Putamen (tissue), 1 donor: ENCODE data around the gene LYZ.

Source experiments
- DNase-seq: peaks from one replicate; pipeline ENCODE4 v3.0.0-alpha.2; 2016; ENCODE audit warnings: low spot score

Gene LYZ

GRCh38 chr12:69338936-69339335, 9.2 kb upstream of the LYZ start:
- no peak for DNase-seq

GRCh38 chr12:69339999-69340398, 8.2 kb upstream of the LYZ start:
- DNase-seq, result no peak

GRCh38 chr12:69341328-69341727, 6.9 kb upstream of the LYZ start:
- DNase-seq, result no peak

- no peak for DNase-seq
Observed at GRCh38 chr12:69342421-69342820, 5.8 kb upstream of the LYZ start.

GRCh38 chr12:69343357-69343756, 4.8 kb upstream of the LYZ start:
- DNase-seq, result no peak

- no peak for DNase-seq
Observed at GRCh38 chr12:69343885-69344612, 4.1 kb upstream of the LYZ start.

GRCh38 chr12:69345077-69345476, 3.1 kb upstream of the LYZ start:
- DNase-seq, result no peak

GRCh38 chr12:69345742-69346141, 2.4 kb upstream of the LYZ start:
- DNase-seq, result no peak

- no peak for DNase-seq
Observed at GRCh38 chr12:69350002-69350626, 1.9 kb downstream of the LYZ start.

- DNase-seq, result no peak
Observed at GRCh38 chr12:69350777-69351176, 2.6 kb downstream of the LYZ start.

GRCh38 chr12:69351462-69352236, 3.5 kb downstream of the LYZ start:
- no peak for DNase-seq

GRCh38 chr12:69352904-69353303, 4.7 kb downstream of the LYZ start:
- DNase-seq, result no peak

- DNase-seq, result no peak
Observed at GRCh38 chr12:69354172-69354555, 6.0 kb downstream of the LYZ start.

GRCh38 chr12:69354556-69355187, 6.5 kb downstream of the LYZ start:
- DNase-seq, result no peak

GRCh38 chr12:69355363-69356028, 7.3 kb downstream of the LYZ start:
- no peak for DNase-seq

- peak; percentile 86 for DNase-seq
Observed at GRCh38 chr12:69359531-69360347, 11.6 kb downstream of the LYZ start, which contains the start of gene YEATS4. Gene YEATS4, plus strand, starts transcription at chr12:69359743. Its CDS starts 230 bp downstream, at chr12:69359973.

GRCh38 chr12:69360348-69360672, 12.1 kb downstream of the LYZ start:
- no peak for DNase-seq

- DNase-seq, result no peak
Observed at GRCh38 chr12:69366796-69367195, 18.6 kb downstream of the LYZ start.

GRCh38 chr12:69368171-69368570, 20.0 kb downstream of the LYZ start:
- DNase-seq, result no peak

GRCh38 chr12:69383074-69383473, 34.9 kb downstream of the LYZ start:
- no peak for DNase-seq

GRCh38 chr12:69385038-69385437, 36.9 kb downstream of the LYZ start:
- no peak for DNase-seq
